HEK293T (cell line): ENCODE data around the gene DLX2.

Experiments used
- BHLHE40 ChIP-seq: fragments of 450-650 bp; IDR thresholded peaks from 2 replicates; pipeline ENCODE4 v1.6.1; 2016; ENCODE audit warnings: mild to moderate bottlenecking, moderate library complexity, borderline replicate concordance
- FOXA1 ChIP-seq: fragments of 450-650 bp; IDR thresholded peaks from 2 replicates; pipeline ENCODE4 v1.6.1; 2016; ENCODE audit warnings: mild to moderate bottlenecking
- FOXK2 ChIP-seq: fragments of 450-650 bp; IDR thresholded peaks from 2 replicates; pipeline ENCODE4 v1.6.1; 2016; ENCODE audit warnings: mild to moderate bottlenecking
- FOXM1 ChIP-seq: fragments of 450-650 bp; IDR thresholded peaks from 2 replicates; pipeline ENCODE4 v1.6.1; 2017; ENCODE audit warnings: mild to moderate bottlenecking, borderline replicate concordance
- HDGF ChIP-seq: fragments of 450-650 bp; IDR thresholded peaks from 2 replicates; pipeline ENCODE4 v1.6.1; 2017; ENCODE audit warnings: antibody characterized with exemption, borderline replicate concordance
- NFRKB ChIP-seq: fragments of 450-650 bp; IDR thresholded peaks from 2 replicates; pipeline ENCODE4 v1.6.1; 2016; ENCODE audit warnings: mild to moderate bottlenecking, moderate library complexity
- SP1 ChIP-seq: fragments of 450-650 bp; IDR thresholded peaks from 2 replicates; pipeline ENCODE4 v1.6.1; 2017
- SUZ12 ChIP-seq: fragments of 450-650 bp; IDR thresholded peaks from 2 replicates; pipeline ENCODE4 v1.6.1; 2016; ENCODE audit warnings: mild to moderate bottlenecking
- TARDBP ChIP-seq: fragments of 450-650 bp; IDR thresholded peaks from 2 replicates; pipeline ENCODE4 v1.6.1; 2016

- TF ChIP-seq BHLHE40 (no peak), FOXM1 (no peak), TARDBP (no peak), FOXK2 (no peak), SUZ12 (no peak), FOXA1 (no peak), HDGF (no peak), SP1 (no peak), NFRKB (no peak)
These were observed 972 bp upstream of the DLX2 start for GRCh38 chr2:172103471-172104272.
